ENCODE results near the gene PGBD4.
A peak's percentile ranks its signal among the peaks of the same experiment; 100 is the strongest.

PGBD4 gene

GRCh38 chr15:34101366-34102174 lies at the start of gene PGBD4, which contains the start of gene EMC7:
TSS of gene PGBD4 (plus strand) at chr15:34102083. CDS start at chr15:34102532, 449 bp downstream.
TSS of gene EMC7 (minus strand) at chr15:34101862. CDS start at chr15:34101839, 23 bp downstream.
- DNase-seq: peak; percentile 99

GRCh38 chr15:34054081-34054707 lies 47.7 kb upstream of the PGBD4 start:
- TF ChIP-seq GATA1 (IDR thresholded peaks at IDR 0.05; ENCODE audit: low read depth, low read length): no peak
- TF ChIP-seq POLR2A (IDR thresholded peaks at IDR 0.05; ENCODE audit: low read length): no peak
- no peak for DNase-seq

More at GRCh38 chr15:34101366-34102174, at the start of gene PGBD4, which contains the start of gene EMC7:
- TF ChIP-seq GATA1 (IDR thresholded peaks at IDR 0.05; ENCODE audit: low read depth, low read length) (no peak), POLR2A (IDR thresholded peaks at IDR 0.05; ENCODE audit: low read length) (peak; percentile 96)

- TF ChIP-seq POLR2A (IDR thresholded peaks at IDR 0.05; ENCODE audit: low read length) (no peak), GATA1 (IDR thresholded peaks at IDR 0.05; ENCODE audit: low read depth, low read length) (no peak)
- DNase-seq: no peak
Observed at GRCh38 chr15:34055868-34056595, 45.9 kb upstream of the PGBD4 start.

- DNase-seq: no peak
- TF ChIP-seq GATA1 (IDR thresholded peaks at IDR 0.05; ENCODE audit: low read depth, low read length) (no peak), POLR2A (IDR thresholded peaks at IDR 0.05; ENCODE audit: low read length) (no peak)
Observed at GRCh38 chr15:34056911-34057310, 45.0 kb upstream of the PGBD4 start.

GRCh38 chr15:34059476-34059875 lies 42.4 kb upstream of the PGBD4 start:
- no peak for DNase-seq
- TF ChIP-seq GATA1 (IDR thresholded peaks at IDR 0.05; ENCODE audit: low read depth, low read length): no peak
- no peak for TF ChIP-seq POLR2A (IDR thresholded peaks at IDR 0.05; ENCODE audit: low read length)

- DNase-seq: no peak
- no peak for TF ChIP-seq GATA1 (IDR thresholded peaks at IDR 0.05; ENCODE audit: low read depth, low read length)
- no peak for TF ChIP-seq POLR2A (IDR thresholded peaks at IDR 0.05; ENCODE audit: low read length)
Observed at GRCh38 chr15:34059946-34060345, 41.9 kb upstream of the PGBD4 start.

- DNase-seq: no peak
- TF ChIP-seq GATA1 (IDR thresholded peaks at IDR 0.05; ENCODE audit: low read depth, low read length): no peak
- TF ChIP-seq POLR2A (IDR thresholded peaks at IDR 0.05; ENCODE audit: low read length): no peak
Observed at GRCh38 chr15:34064438-34064837, 37.4 kb upstream of the PGBD4 start.

GRCh38 chr15:34065261-34065660 lies 36.6 kb upstream of the PGBD4 start:
- TF ChIP-seq GATA1 (IDR thresholded peaks at IDR 0.05; ENCODE audit: low read depth, low read length) (no peak), POLR2A (IDR thresholded peaks at IDR 0.05; ENCODE audit: low read length) (no peak)
- no peak for DNase-seq

- TF ChIP-seq POLR2A (IDR thresholded peaks at IDR 0.05; ENCODE audit: low read length) (no peak), GATA1 (IDR thresholded peaks at IDR 0.05; ENCODE audit: low read depth, low read length) (no peak)
- no peak for DNase-seq
Observed at GRCh38 chr15:34065941-34066340, 35.9 kb upstream of the PGBD4 start.

GRCh38 chr15:34070003-34070402 lies 31.9 kb upstream of the PGBD4 start:
- TF ChIP-seq POLR2A (IDR thresholded peaks at IDR 0.05; ENCODE audit: low read length) (no peak), GATA1 (IDR thresholded peaks at IDR 0.05; ENCODE audit: low read depth, low read length) (no peak)
- no peak for DNase-seq

- peak in 1 of 2 experiments; percentile 65 for DNase-seq
- TF ChIP-seq GATA1 (IDR thresholded peaks at IDR 0.05; ENCODE audit: low read depth, low read length) (no peak), POLR2A (IDR thresholded peaks at IDR 0.05; ENCODE audit: low read length) (no peak)
Observed at GRCh38 chr15:34076785-34077184, 25.1 kb upstream of the PGBD4 start.

GRCh38 chr15:34078900-34079299 lies 23.0 kb upstream of the PGBD4 start:
- no peak for DNase-seq
- TF ChIP-seq POLR2A (IDR thresholded peaks at IDR 0.05; ENCODE audit: low read length) (no peak), GATA1 (IDR thresholded peaks at IDR 0.05; ENCODE audit: low read depth, low read length) (no peak)

- TF ChIP-seq GATA1 (IDR thresholded peaks at IDR 0.05; ENCODE audit: low read depth, low read length): no peak
- no peak for TF ChIP-seq POLR2A (IDR thresholded peaks at IDR 0.05; ENCODE audit: low read length)
- DNase-seq: peak in 1 of 2 experiments; percentile 57
Observed at GRCh38 chr15:34079904-34080303, 22.0 kb upstream of the PGBD4 start.

GRCh38 chr15:34084086-34084485 lies 17.8 kb upstream of the PGBD4 start:
- TF ChIP-seq POLR2A (IDR thresholded peaks at IDR 0.05; ENCODE audit: low read length) (no peak), GATA1 (IDR thresholded peaks at IDR 0.05; ENCODE audit: low read depth, low read length) (no peak)
- no peak for DNase-seq
